ENCODE data around the gene COX7B2. TPM values are rescaled to one million over a fixed set of nuclear protein-coding genes. Genes with fewer than 3 reads are reported as not detected.

COX7B2 gene
- not detected in 2 replicates for total RNA-seq

GRCh38 chr4:46909078-46909477 is at the start of gene COX7B2:
Gene COX7B2, minus strand, starts transcription at chr4:46909245. Its CDS starts 174,053 bp downstream, at chr4:46735192.

Other genes starting within 250 kb of the COX7B2 start
- gene GABRA4, start 84.3 kb upstream of the COX7B2 start, total RNA-seq: under 0.01 TPM in 1 of 2 replicates, not detected in the other
- 0.98 and 0.99 TPM in 2 replicates for gene GABRB1, start 122.3 kb upstream of the COX7B2 start, total RNA-seq

All from smooth muscle cell of the pulmonary artery (primary cell).